Keratinocyte (primary cell): ENCODE data around the gene DNAJC8.

Experiments
- EZH2 ChIP-seq: IDR thresholded peaks from one replicate; pipeline ENCODE4 v1.6.1; 2012; ENCODE audit warnings: inconsistent platforms, mild to moderate bottlenecking, low read length, moderate library complexity
- TF ChIP-seq, protein P1 (sequence below), 3 experiments: IDR thresholded peaks in 1 of 3; conservative IDR thresholded peaks in 1 of 3; optimal IDR thresholded peaks in 1 of 3; 2 replicates in 2 of 3; 3 replicates in 1 of 3; pipeline versions ENCODE3 to v1.5.1; 2011; ENCODE audit warnings: low read length in 3 of 3, mild to moderate bottlenecking in 3 of 3, moderate library complexity in 2 of 3, control low read depth in 1 of 3, inconsistent platforms in 1 of 3; ENCODE audit not compliant: insufficient read depth in 2 of 3; ENCODE audit errors: extremely low read depth in 1 of 3

GRCh38 chr1:28272215-28272852 lies 39.5 kb upstream of the DNAJC8 start:
- TF ChIP-seq EZH2: no peak
- TF ChIP-seq, protein P1, sequence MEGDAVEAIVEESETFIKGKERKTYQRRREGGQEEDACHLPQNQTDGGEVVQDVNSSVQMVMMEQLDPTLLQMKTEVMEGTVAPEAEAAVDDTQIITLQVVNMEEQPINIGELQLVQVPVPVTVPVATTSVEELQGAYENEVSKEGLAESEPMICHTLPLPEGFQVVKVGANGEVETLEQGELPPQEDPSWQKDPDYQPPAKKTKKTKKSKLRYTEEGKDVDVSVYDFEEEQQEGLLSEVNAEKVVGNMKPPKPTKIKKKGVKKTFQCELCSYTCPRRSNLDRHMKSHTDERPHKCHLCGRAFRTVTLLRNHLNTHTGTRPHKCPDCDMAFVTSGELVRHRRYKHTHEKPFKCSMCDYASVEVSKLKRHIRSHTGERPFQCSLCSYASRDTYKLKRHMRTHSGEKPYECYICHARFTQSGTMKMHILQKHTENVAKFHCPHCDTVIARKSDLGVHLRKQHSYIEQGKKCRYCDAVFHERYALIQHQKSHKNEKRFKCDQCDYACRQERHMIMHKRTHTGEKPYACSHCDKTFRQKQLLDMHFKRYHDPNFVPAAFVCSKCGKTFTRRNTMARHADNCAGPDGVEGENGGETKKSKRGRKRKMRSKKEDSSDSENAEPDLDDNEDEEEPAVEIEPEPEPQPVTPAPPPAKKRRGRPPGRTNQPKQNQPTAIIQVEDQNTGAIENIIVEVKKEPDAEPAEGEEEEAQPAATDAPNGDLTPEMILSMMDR (optimal IDR thresholded peaks at IDR 0.05 in 1 of 3, IDR thresholded peaks at IDR 0.05 in 1 of 3, conservative IDR thresholded peaks at IDR 0.05 in 1 of 3; ENCODE audit: extremely low read depth in 1 of 3, insufficient read depth in 2 of 3, low read length in 3 of 3): no peak
